C4-2B (cell line): ENCODE results near the gene KIT.

ENCODE experiments used
- ZFX ChIP-seq: fragments of 450-650 bp; IDR thresholded peaks from 2 replicates; pipeline ENCODE4 v1.6.1; 2017
- TF ChIP-seq, protein P1 (sequence below): fragments of 450-650 bp; conservative IDR thresholded peaks from 2 replicates; pipeline ENCODE4 v1.5.1; 2017; ENCODE audit warnings: mild to moderate bottlenecking

DNA sequence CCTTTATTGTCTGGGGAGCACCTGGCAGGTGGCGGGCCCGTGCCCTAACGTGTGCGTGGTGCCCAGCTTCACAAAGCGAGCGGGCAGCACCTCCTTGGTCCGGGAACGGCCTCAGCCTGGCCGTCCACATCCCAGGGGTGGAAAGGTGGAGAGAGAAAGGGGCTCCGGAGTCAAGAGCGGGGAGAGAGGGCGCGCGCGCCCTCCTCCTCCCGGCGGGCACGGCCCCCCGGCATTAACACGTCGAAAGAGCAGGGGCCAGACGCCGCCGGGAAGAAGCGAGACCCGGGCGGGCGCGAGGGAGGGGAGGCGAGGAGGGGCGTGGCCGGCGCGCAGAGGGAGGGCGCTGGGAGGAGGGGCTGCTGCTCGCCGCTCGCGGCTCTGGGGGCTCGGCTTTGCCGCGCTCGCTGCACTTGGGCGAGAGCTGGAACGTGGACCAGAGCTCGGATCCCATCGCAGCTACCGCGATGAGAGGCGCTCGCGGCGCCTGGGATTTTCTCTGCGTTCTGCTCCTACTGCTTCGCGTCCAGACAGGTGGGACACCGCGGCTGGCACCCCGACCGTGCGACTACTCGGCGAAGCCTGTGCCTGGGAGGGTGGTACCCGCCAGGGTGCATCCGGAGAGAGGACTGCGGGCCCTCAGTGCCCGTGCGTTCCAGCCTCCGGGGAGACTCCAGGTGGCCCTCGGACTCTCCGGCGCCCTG, at the start of gene KIT:
- TF ChIP-seq, protein P1, sequence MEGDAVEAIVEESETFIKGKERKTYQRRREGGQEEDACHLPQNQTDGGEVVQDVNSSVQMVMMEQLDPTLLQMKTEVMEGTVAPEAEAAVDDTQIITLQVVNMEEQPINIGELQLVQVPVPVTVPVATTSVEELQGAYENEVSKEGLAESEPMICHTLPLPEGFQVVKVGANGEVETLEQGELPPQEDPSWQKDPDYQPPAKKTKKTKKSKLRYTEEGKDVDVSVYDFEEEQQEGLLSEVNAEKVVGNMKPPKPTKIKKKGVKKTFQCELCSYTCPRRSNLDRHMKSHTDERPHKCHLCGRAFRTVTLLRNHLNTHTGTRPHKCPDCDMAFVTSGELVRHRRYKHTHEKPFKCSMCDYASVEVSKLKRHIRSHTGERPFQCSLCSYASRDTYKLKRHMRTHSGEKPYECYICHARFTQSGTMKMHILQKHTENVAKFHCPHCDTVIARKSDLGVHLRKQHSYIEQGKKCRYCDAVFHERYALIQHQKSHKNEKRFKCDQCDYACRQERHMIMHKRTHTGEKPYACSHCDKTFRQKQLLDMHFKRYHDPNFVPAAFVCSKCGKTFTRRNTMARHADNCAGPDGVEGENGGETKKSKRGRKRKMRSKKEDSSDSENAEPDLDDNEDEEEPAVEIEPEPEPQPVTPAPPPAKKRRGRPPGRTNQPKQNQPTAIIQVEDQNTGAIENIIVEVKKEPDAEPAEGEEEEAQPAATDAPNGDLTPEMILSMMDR = no peak
- TF ChIP-seq ZFX = no peak
